HepG2 (cell line): ENCODE results near the gene ANG. TPM values are rescaled to one million over a fixed set of nuclear protein-coding genes. Genes with fewer than 3 reads are reported as not detected.

Source experiments
- AGO2 ChIP-seq: fragments of 200-400 bp; formaldehyde crosslinking; optimal IDR thresholded peaks from 2 replicates; pipeline ENCODE3; 2017; ENCODE audit warnings: mild to moderate bottlenecking, low read depth, low read length, moderate library complexity
- BCLAF1 ChIP-seq: fragments of 450-650 bp; IDR thresholded peaks from 2 replicates; pipeline ENCODE4 v1.6.1; 2017; ENCODE audit warnings: mild to moderate bottlenecking
- CREB3 ChIP-seq: sonication (generic); formaldehyde crosslinking; IDR thresholded peaks from 2 replicates; pipeline ENCODE4 v1.5.0; 2020; ENCODE audit warnings: missing genetic modification reagents
- CSRNP2 ChIP-seq: sonication (generic); formaldehyde crosslinking; conservative IDR thresholded peaks from 2 replicates; pipeline ENCODE4 v1.8.0; 2022; ENCODE audit warnings: low read depth, missing genetic modification reagents
- ERF ChIP-seq: IDR thresholded peaks from 2 replicates; pipeline ENCODE4 v1.6.1; 2018; ENCODE audit warnings: missing biosample characterization, missing genetic modification reagents
- EZH2 ChIP-seq: conservative IDR thresholded peaks from 2 replicates; pipeline ENCODE4 v1.6.1; 2012; ENCODE audit warnings: mild to moderate bottlenecking, low read depth, low read length, moderate library complexity
- FOXO1 ChIP-seq: sonication (generic); formaldehyde crosslinking; IDR thresholded peaks from 2 replicates; pipeline ENCODE4 v1.4.0; 2020; ENCODE audit warnings: missing genetic modification reagents
- FOXO4 ChIP-seq: sonication (generic); formaldehyde crosslinking; conservative IDR thresholded peaks from 2 replicates; pipeline ENCODE4 v1.8.1; 2023; ENCODE audit warnings: missing genetic modification reagents
- HMG20B ChIP-seq: conservative IDR thresholded peaks from 2 replicates; pipeline ENCODE4 v1.6.1; 2016; ENCODE audit warnings: missing genetic modification reagents, missing compliant biosample characterization
- HNRNPL ChIP-seq: fragments of 200-400 bp; formaldehyde crosslinking; IDR thresholded peaks from 2 replicates; pipeline ENCODE4 v1.6.1; 2017; ENCODE audit warnings: mild to moderate bottlenecking, low read depth, low read length
- IRF2 ChIP-seq: IDR thresholded peaks from 2 replicates; pipeline ENCODE4 v1.6.1; 2018; ENCODE audit warnings: missing genetic modification reagents, missing compliant biosample characterization
- MAFG ChIP-seq: sonication (generic); formaldehyde crosslinking; IDR thresholded peaks from 2 replicates; pipeline ENCODE4 v1.5.1; 2020; ENCODE audit warnings: mild to moderate bottlenecking, missing genetic modification reagents
- NFE2L1 ChIP-seq: sonication (generic); formaldehyde crosslinking; IDR thresholded peaks from 2 replicates; pipeline ENCODE4 v1.4.0; 2020; ENCODE audit warnings: missing genetic modification reagents, mild to moderate bottlenecking, borderline replicate concordance
- PCBP2 ChIP-seq: fragments of 200-400 bp; formaldehyde crosslinking; optimal IDR thresholded peaks from 2 replicates; pipeline ENCODE3; 2018; ENCODE audit warnings: low read length, low read depth; ENCODE audit not compliant: poor library complexity, severe bottlenecking
- POGZ ChIP-seq: sonication (generic); formaldehyde crosslinking; IDR thresholded peaks from 2 replicates; pipeline ENCODE4 v1.4.0; 2020; ENCODE audit warnings: mild to moderate bottlenecking, missing genetic modification reagents
- ZFP36L2 ChIP-seq: sonication (generic); formaldehyde crosslinking; IDR thresholded peaks from 2 replicates; pipeline ENCODE4 v1.4.0; 2020; ENCODE audit warnings: missing genetic modification reagents
- ZNF275 ChIP-seq: sonication (generic); formaldehyde crosslinking; IDR thresholded peaks from 2 replicates; pipeline ENCODE4 v1.8.0; 2022; ENCODE audit warnings: missing genetic modification reagents, mild to moderate bottlenecking, inconsistent platforms, borderline replicate concordance
- ZNF441 ChIP-seq: sonication (generic); formaldehyde crosslinking; IDR thresholded peaks from 2 replicates; pipeline ENCODE4 v1.7.0; 2021; ENCODE audit warnings: missing genetic modification reagents, borderline replicate concordance
- ZNF552 ChIP-seq: sonication (generic); formaldehyde crosslinking; IDR thresholded peaks from 2 replicates; pipeline ENCODE4 v1.9.0; 2022; ENCODE audit warnings: missing genetic modification reagents, mild to moderate bottlenecking, borderline replicate concordance
- ZNF572 ChIP-seq: sonication (generic); formaldehyde crosslinking; IDR thresholded peaks from 2 replicates; pipeline ENCODE4 v1.5.1; 2020; ENCODE audit warnings: mild to moderate bottlenecking, missing genetic modification reagents
- ZNF746 ChIP-seq: sonication (generic); formaldehyde crosslinking; IDR thresholded peaks from 2 replicates; pipeline ENCODE4 v1.8.0; 2022; ENCODE audit warnings: mild to moderate bottlenecking, missing genetic modification reagents
- ZNF761 ChIP-seq: sonication (generic); formaldehyde crosslinking; conservative IDR thresholded peaks from 2 replicates; pipeline ENCODE4 v1.4.0; 2020; ENCODE audit warnings: mild to moderate bottlenecking, missing genetic modification reagents
- ZNF879 ChIP-seq: sonication (generic); formaldehyde crosslinking; IDR thresholded peaks from 2 replicates; pipeline ENCODE4 v1.8.1; 2023; ENCODE audit warnings: missing genetic modification reagents
- polyA plus RNA-seq, 8 experiments: library from polyadenylated mRNA; depleted of rRNA in 3 of 8; stranded (reverse) in 7 of 8; unstranded in 1 of 8; fragments of >200 nt; fragmentation: Illumina TruSeq in 4 of 8; extraction: Trizol in 4 of 8; gene quantifications; 2 replicates each; pipeline versions ENCODE4 v1.2.1 to v1.2.3, GENCODE V29; 2011 to 2016; ENCODE audit warnings: low read depth in 4 of 8, missing spikeins in 1 of 8, mixed read lengths in 1 of 8; ENCODE audit not compliant: insufficient read depth in 1 of 8
- total RNA-seq, 5 experiments: library from RNA; depleted of rRNA; stranded (reverse); fragments of >200 nt; fragmentation: Illumina TruSeq; extraction: Trizol; gene quantifications; 2 replicates each; pipeline ENCODE4 v1.2.3, GENCODE V29; 2016; ENCODE audit warnings: low read depth in 1 of 5

Gene ANG
- total and polyA plus RNA-seq, 2 of the 13 experiments (the other 11 are each of a cell fraction or from before 2014, with no cell fraction given): 83.6 to 401 TPM

- no peak; the same call in 1 of the 2 replicates for TF ChIP-seq HMG20B (CRISPR knock-in tag)
- no peak for TF ChIP-seq NFE2L1 (CRISPR knock-in tag)
- TF ChIP-seq ZNF572 (CRISPR knock-in tag): no peak
- no peak for TF ChIP-seq AGO2
- TF ChIP-seq IRF2: peak; percentile 64; the same call in 1 of the 2 replicates
- TF ChIP-seq ZFP36L2 (CRISPR knock-in tag): no peak
- no peak for TF ChIP-seq POGZ
- TF ChIP-seq CSRNP2: no peak
- TF ChIP-seq ZNF746: no peak
- no peak for TF ChIP-seq HNRNPL
- no peak for TF ChIP-seq ZNF879 (CRISPR knock-in tag)
- no peak for TF ChIP-seq CREB3
- no peak for TF ChIP-seq ZNF761
- no peak for TF ChIP-seq ZNF275
- TF ChIP-seq PCBP2: no peak
- no peak for TF ChIP-seq ZNF552
- peak; percentile 43; the same call in 1 of the 2 replicates for TF ChIP-seq FOXO1 (CRISPR knock-in tag)
- TF ChIP-seq ERF: no peak
- TF ChIP-seq MAFG (CRISPR knock-in tag): no peak
- TF ChIP-seq EZH2: no peak
- TF ChIP-seq BCLAF1: no peak
- no peak for TF ChIP-seq ZNF441 (CRISPR knock-in tag)
- no peak for TF ChIP-seq FOXO4 (CRISPR knock-in tag)
These were observed 2.5 kb downstream of the ANG start (continued) for GRCh38 chr14:20690848-20691640.
